ENCODE measurements around the gene EXOC2. TPM values are rescaled to one million over a fixed set of nuclear protein-coding genes. Genes with fewer than 3 reads are reported as not detected.

Gene EXOC2
- polyA plus RNA-seq, 1 donor (not counting 4 experiments of a cell fraction or from before 2014, with no cell fraction given), result 28.4 TPM

DNA sequence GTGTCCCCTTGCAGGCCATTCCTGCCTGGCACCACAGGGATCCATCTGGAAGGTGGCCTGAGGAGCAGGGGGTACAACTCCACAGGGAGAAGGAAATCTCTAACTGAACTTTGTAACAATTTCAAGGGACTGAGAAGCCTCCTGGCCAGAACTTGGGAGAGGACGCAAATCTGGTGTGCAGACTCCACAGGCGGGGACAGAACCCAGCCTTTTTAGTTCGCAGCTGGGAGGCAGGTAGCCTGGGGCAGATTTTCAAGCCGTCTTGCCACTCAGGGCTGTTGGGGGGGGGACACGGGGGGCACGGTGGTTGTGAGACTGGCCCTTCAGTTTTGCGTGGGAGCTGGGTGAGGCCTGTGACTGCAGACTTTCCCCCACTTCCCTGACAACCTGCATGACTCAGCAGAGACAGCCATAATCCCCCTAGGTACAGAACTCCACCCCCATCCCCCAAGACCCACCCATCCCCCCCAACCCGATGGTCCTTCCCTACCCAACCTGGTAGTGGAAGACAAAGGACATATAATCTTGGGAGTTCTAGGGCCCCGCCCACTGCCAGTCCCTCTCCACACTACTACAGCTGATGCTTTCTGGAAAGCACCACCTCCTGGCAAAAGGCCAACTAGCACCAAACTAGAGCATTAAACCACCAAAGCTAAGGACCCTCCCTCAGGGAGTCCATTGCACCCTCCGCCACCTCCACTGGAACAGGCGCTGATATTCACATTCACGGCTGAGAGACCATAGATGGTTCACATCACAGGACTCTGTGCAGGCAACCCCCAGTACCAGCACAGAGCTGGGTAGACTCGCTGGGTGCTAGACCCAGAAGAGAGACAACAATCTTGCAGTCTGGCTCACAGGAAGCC lies 33.0 kb downstream of the EXOC2 start:
- dilution Hi-C loops (cut with MboI; ENCODE audit: extremely low pct_ligation_motif_present, low sequenced_read_pairs), result no loop called here
- H4K20me1 ChIP-seq (ENCODE audit: control insufficient read depth, extremely low read depth, insufficient read depth, low read length), result no peaks in the 10 kb centered on the region
- FAIRE-seq (no peak), DNase-seq (ENCODE audit: low read depth, low spot score) (no peak)
- H2AFZ ChIP-seq (ENCODE audit: control insufficient read depth, low read length), result no peak overlapping the region
- no peaks in the 10 kb centered on the region for H3K4me1 ChIP-seq (ENCODE audit: control insufficient read depth, extremely low read depth, insufficient read depth, low read length)
- no peak overlapping the region for H3K27ac ChIP-seq (ENCODE audit: control insufficient read depth, insufficient read depth, low read length)
- H3K27me3 ChIP-seq (ENCODE audit: control insufficient read depth, extremely low read depth, insufficient read depth, low read length), result no peaks in the 10 kb centered on the region
- peaks cover 52% of the 10 kb centered on the region for H3K79me2 ChIP-seq (ENCODE audit: control insufficient read depth, insufficient read depth, low read length)
- no peak for TF ChIP-seq EZH2 (IDR thresholded peaks at IDR 0.05; ENCODE audit: low read length)
- TF ChIP-seq, protein P1, sequence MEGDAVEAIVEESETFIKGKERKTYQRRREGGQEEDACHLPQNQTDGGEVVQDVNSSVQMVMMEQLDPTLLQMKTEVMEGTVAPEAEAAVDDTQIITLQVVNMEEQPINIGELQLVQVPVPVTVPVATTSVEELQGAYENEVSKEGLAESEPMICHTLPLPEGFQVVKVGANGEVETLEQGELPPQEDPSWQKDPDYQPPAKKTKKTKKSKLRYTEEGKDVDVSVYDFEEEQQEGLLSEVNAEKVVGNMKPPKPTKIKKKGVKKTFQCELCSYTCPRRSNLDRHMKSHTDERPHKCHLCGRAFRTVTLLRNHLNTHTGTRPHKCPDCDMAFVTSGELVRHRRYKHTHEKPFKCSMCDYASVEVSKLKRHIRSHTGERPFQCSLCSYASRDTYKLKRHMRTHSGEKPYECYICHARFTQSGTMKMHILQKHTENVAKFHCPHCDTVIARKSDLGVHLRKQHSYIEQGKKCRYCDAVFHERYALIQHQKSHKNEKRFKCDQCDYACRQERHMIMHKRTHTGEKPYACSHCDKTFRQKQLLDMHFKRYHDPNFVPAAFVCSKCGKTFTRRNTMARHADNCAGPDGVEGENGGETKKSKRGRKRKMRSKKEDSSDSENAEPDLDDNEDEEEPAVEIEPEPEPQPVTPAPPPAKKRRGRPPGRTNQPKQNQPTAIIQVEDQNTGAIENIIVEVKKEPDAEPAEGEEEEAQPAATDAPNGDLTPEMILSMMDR (optimal IDR thresholded peaks at IDR 0.05 in 1 of 3, IDR thresholded peaks at IDR 0.05 in 1 of 3, conservative IDR thresholded peaks at IDR 0.05 in 1 of 3; ENCODE audit: extremely low read depth in 1 of 3, insufficient read depth in 2 of 3, low read length in 3 of 3), result no peak
- no peak overlapping the region for H3K4me3 ChIP-seq (ENCODE audit: control insufficient read depth in 2 of 3, extremely low read depth in 1 of 3, insufficient read depth in 2 of 3, low read depth in 1 of 3, low read length in 3 of 3)
- H3K9me1 ChIP-seq (ENCODE audit: control insufficient read depth, extremely low read depth, insufficient read depth, low read length), result no peaks in the 10 kb centered on the region
- no peak overlapping the region for H3K4me2 ChIP-seq (ENCODE audit: control insufficient read depth, extremely low read depth, insufficient read depth, low read depth, low read length)
- no peak overlapping the region for H3K9ac ChIP-seq (ENCODE audit: control insufficient read depth, extremely low read depth, insufficient read depth, low read length)
- peaks cover 0 to 8% of the 10 kb centered on the region in 2 experiments for H3K36me3 ChIP-seq (ENCODE audit: control insufficient read depth in 2 of 2, extremely low read depth in 1 of 2, insufficient read depth in 2 of 2, low read length in 2 of 2)
- no peaks in the 10 kb centered on the region for H3K9me3 ChIP-seq (ENCODE audit: control insufficient read depth, low read depth, low read length)

DNA sequence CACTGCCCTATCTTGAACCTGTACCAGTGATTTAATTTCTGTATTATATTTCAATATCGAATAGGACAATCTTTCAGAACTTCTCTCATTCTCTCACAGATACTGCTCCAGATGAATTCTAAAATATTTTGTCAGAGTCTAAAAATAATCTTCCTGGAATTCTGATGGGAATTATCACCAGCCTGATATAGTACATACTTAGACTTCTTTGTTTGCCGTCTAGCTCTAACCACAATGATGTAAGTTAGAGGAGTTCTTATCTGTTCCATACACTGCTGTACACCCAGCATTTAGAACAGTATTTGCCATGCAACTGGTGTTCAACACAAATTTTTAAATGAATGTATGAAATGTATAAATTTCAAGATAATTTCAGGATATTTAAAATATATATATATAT lies 34.7 kb downstream of the EXOC2 start:
- Histone ChIP-seq H3K27me3 (ENCODE audit: control insufficient read depth, extremely low read depth, insufficient read depth, low read length) (no peaks in the 10 kb centered on the region), H3K36me3 (ENCODE audit: control insufficient read depth in 2 of 2, extremely low read depth in 1 of 2, insufficient read depth in 2 of 2, low read length in 2 of 2) (peaks cover 0 to 8% of the 10 kb centered on the region in 2 experiments), H3K9ac (ENCODE audit: control insufficient read depth, extremely low read depth, insufficient read depth, low read length) (no peak overlapping the region), H2AFZ (ENCODE audit: control insufficient read depth, low read length) (no peak overlapping the region), H3K4me3 (ENCODE audit: control insufficient read depth in 2 of 3, extremely low read depth in 1 of 3, insufficient read depth in 2 of 3, low read depth in 1 of 3, low read length in 3 of 3) (no peak overlapping the region), H3K27ac (ENCODE audit: control insufficient read depth, insufficient read depth, low read length) (no peak overlapping the region), H3K79me2 (ENCODE audit: control insufficient read depth, insufficient read depth, low read length) (peaks cover 46% of the 10 kb centered on the region), H3K9me3 (ENCODE audit: control insufficient read depth, low read depth, low read length) (no peaks in the 10 kb centered on the region), H4K20me1 (ENCODE audit: control insufficient read depth, extremely low read depth, insufficient read depth, low read length) (no peaks in the 10 kb centered on the region), H3K4me1 (ENCODE audit: control insufficient read depth, extremely low read depth, insufficient read depth, low read length) (no peaks in the 10 kb centered on the region), H3K4me2 (ENCODE audit: control insufficient read depth, extremely low read depth, insufficient read depth, low read depth, low read length) (no peak overlapping the region), H3K9me1 (ENCODE audit: control insufficient read depth, extremely low read depth, insufficient read depth, low read length) (no peaks in the 10 kb centered on the region)
- DNase-seq (ENCODE audit: low read depth, low spot score), result no peak
- FAIRE-seq, result no peak
- dilution Hi-C loops (cut with MboI; ENCODE audit: extremely low pct_ligation_motif_present, low sequenced_read_pairs), result no loop called here
- no peak for TF ChIP-seq EZH2 (IDR thresholded peaks at IDR 0.05; ENCODE audit: low read length)
- TF ChIP-seq, protein P1 (optimal IDR thresholded peaks at IDR 0.05 in 1 of 3, IDR thresholded peaks at IDR 0.05 in 1 of 3, conservative IDR thresholded peaks at IDR 0.05 in 1 of 3; ENCODE audit: extremely low read depth in 1 of 3, insufficient read depth in 2 of 3, low read length in 3 of 3), result no peak

Measured in keratinocyte (primary cell).